GM12878 (cell line): ENCODE data around the gene PASK. TPM values are rescaled to one million over a fixed set of nuclear protein-coding genes. Genes with fewer than 3 reads are reported as not detected.

Experiments used
- ATAC-seq: fragments of 200-7000 bp; cut with Tn5 transposase; 3 replicates; pipeline ENCODE4 v1.9.1; 2020; ENCODE audit warnings: mild to moderate bottlenecking, moderate library complexity
- BruUV-seq: library from RNA; stranded (reverse); fragments of 400-500 nt; replicated peaks from 2 replicates; lab custom pipeline; 2021; lab: Mats Ljungman, UMichigan
- CTCF ChIA-PET: fragments of 300-600 bp; sonication (Branson Sonifier 250); formaldehyde crosslinking; extraction: SDS; loops from one replicate; lab custom pipeline; 2021; ENCODE audit warnings: inconsistent platforms; lab: Yijun Ruan, JAX
- POLR2A ChIA-PET: fragments of 350-600 bp; formaldehyde crosslinking; extraction: SDS; loops from one replicate; lab custom pipeline; 2021; ENCODE audit warnings: inconsistent platforms; lab: Charles Lee
- RAD21 ChIA-PET: fragments of 300-600 bp; sonication (Branson Sonifier 250); formaldehyde crosslinking; loops from one replicate; lab custom pipeline; 2023; ENCODE audit warnings: antibody characterized with exemption; ENCODE audit not compliant: unreplicated experiment; lab: Charles Lee
- SMC1A ChIA-PET: fragments of 300-600 bp; sonication (Branson Sonifier 250); formaldehyde crosslinking; loops from one replicate; lab custom pipeline; 2023; ENCODE audit not compliant: unreplicated experiment, uncharacterized antibody; lab: Charles Lee
- DNase-seq: peaks from one replicate; pipeline ENCODE4 v3.0.0-alpha.2; 2011; ENCODE audit warnings: low read depth, low spot score
- FAIRE-seq: peaks from 3 replicates; lab custom pipeline; 2011; peaks lifted over from hg19 to GRCh38; lab: Jason Lieb, UNC
- H2AFZ ChIP-seq: 2 replicates; pipeline ENCODE4 v1.6.0; 2011; ENCODE audit warnings: low read depth, low read length, control low read depth; ENCODE audit not compliant: control insufficient read depth
- H3K27ac ChIP-seq: 2 replicates; pipeline ENCODE4 v1.5.1; 2011; ENCODE audit warnings: control low read depth; ENCODE audit not compliant: control insufficient read depth, insufficient read depth
- H3K27me3 ChIP-seq, 2 experiments: replicated peaks in 1 of 2; 2 replicates each; pipeline versions ENCODE4 v1.6.0 to v1.6.1; 2011; ENCODE audit warnings: low read length in 1 of 2; ENCODE audit not compliant: control insufficient read depth in 2 of 2, insufficient read depth in 2 of 2
- H3K36me3 ChIP-seq, 2 experiments: 2 replicates each; pipeline ENCODE4 v1.5.1; 2011; ENCODE audit warnings: low read length in 1 of 2; ENCODE audit not compliant: control insufficient read depth in 2 of 2, insufficient read depth in 2 of 2
- H3K4me1 ChIP-seq: 2 replicates; pipeline ENCODE4 v1.6.1; 2011; ENCODE audit warnings: mild to moderate bottlenecking, low read length, moderate library complexity, mixed read lengths; ENCODE audit not compliant: control insufficient read depth, insufficient read depth
- H3K4me2 ChIP-seq: 2 replicates; pipeline ENCODE4 v1.6.0; 2011; ENCODE audit warnings: control low read depth; ENCODE audit not compliant: control insufficient read depth, insufficient read depth
- H3K4me3 ChIP-seq: fragments of 200-600 bp; sonication (generic); 2 replicates; pipeline ENCODE4 v1.5.1; 2016
- H3K79me2 ChIP-seq: 2 replicates; pipeline ENCODE4 v1.6.0; 2011; ENCODE audit warnings: low read length; ENCODE audit not compliant: control insufficient read depth, insufficient read depth
- H3K9ac ChIP-seq: 2 replicates; pipeline ENCODE4 v1.8.0; 2011; ENCODE audit warnings: low read length, control low read depth, mixed read lengths; ENCODE audit not compliant: control insufficient read depth, insufficient read depth
- H3K9me3 ChIP-seq: replicated peaks from 3 replicates; pipeline ENCODE4 v1.5.1; 2011; ENCODE audit warnings: mild to moderate bottlenecking, low read length; ENCODE audit not compliant: control insufficient read depth, insufficient read depth
- H4K20me1 ChIP-seq: 2 replicates; pipeline ENCODE4 v1.6.0; 2011; ENCODE audit not compliant: control insufficient read depth, insufficient read depth
- ASH2L ChIP-seq: fragments of 300-600, 200-600 bp; sonication (generic); IDR thresholded peaks from 2 replicates; pipeline ENCODE4 v1.6.1; 2017; ENCODE audit warnings: low read depth, mild to moderate bottlenecking, borderline replicate concordance
- CHD1 ChIP-seq: IDR thresholded peaks from 2 replicates; pipeline ENCODE4 v1.6.1; 2012; ENCODE audit warnings: low read depth, low read length, improper control_type of control experiment
- ETV6 ChIP-seq, 2 experiments: fragments of 450-650 bp in 1 of 2; IDR thresholded peaks in 1 of 2; conservative IDR thresholded peaks in 1 of 2; 2 replicates each; pipeline ENCODE4 v1.6.1; 2014; ENCODE audit warnings: antibody characterized with exemption in 1 of 2, borderline replicate concordance in 1 of 2, low read depth in 1 of 2, mild to moderate bottlenecking in 1 of 2, moderate library complexity in 1 of 2
- HCFC1 ChIP-seq: fragments of 150-350 bp; IDR thresholded peaks from 2 replicates; pipeline ENCODE4 v1.6.1; 2014; ENCODE audit warnings: low read length
- MYC ChIP-seq: IDR thresholded peaks from 2 replicates; pipeline ENCODE4 v1.6.1; 2011; ENCODE audit warnings: mild to moderate bottlenecking, low read length, moderate library complexity, inconsistent platforms; ENCODE audit not compliant: insufficient read depth, insufficient replicate concordance, insufficient read length, severe bottlenecking
- NR2C1 ChIP-seq: fragments of 450-650 bp; IDR thresholded peaks from 2 replicates; pipeline ENCODE4 v1.6.1; 2017; ENCODE audit warnings: antibody characterized with exemption, mild to moderate bottlenecking, moderate library complexity
- RAD21 ChIP-seq: IDR thresholded peaks from 2 replicates; pipeline ENCODE4 v1.6.1; 2011; ENCODE audit warnings: mild to moderate bottlenecking, low read depth, low read length, moderate library complexity; ENCODE audit not compliant: insufficient read depth
- RELB ChIP-seq: fragments of 450-650 bp; IDR thresholded peaks from 2 replicates; pipeline ENCODE4 v1.6.1; 2017; ENCODE audit warnings: low read depth, mild to moderate bottlenecking, moderate library complexity
- TCF12 ChIP-seq: IDR thresholded peaks from 2 replicates; pipeline ENCODE4 v1.6.1; 2011; ENCODE audit warnings: low read depth, mild to moderate bottlenecking, low read length
- WGBS: methylation state at CpG from one replicate; pipeline ENCODE4 v1.1.6; 2016; ENCODE audit warnings: low lambda C conversion rate; ENCODE audit not compliant: insufficient replicate concordance, insufficient coverage; ENCODE audit errors: missing lambda C conversion rate; 5-methylcytosine and 5-hydroxymethylcytosine counted together
- in situ Hi-C: fragments of 300-500 bp; cut with MboI; formaldehyde crosslinking; loops from 9 replicates; pipeline ENCODE4 v1.14.3; 2018; ENCODE audit warnings: mixed read lengths
- intact Hi-C: fragments of 100-400 bp; cut with micrococcal nuclease; formaldehyde crosslinking; loops from one replicate; pipeline ENCODE4 v1.14.2; 2022; ENCODE audit not compliant: unreplicated experiment
- polyA plus RNA-seq, 11 experiments: library from polyadenylated mRNA; depleted of rRNA in 4 of 11; unstranded in 6 of 11; stranded (reverse) in 5 of 11; fragments of >200 nt; fragmentation: Nextera tagmentation in 4 of 11; fragmentation: Illumina TruSeq in 1 of 11; extraction: Ambion mirVana in 4 of 11; extraction: Trizol in 1 of 11; gene quantifications; 1 replicate in 1 of 11; 2 replicates in 10 of 11; pipeline versions ENCODE4 v1.2.1 to v1.2.3, GENCODE V29; 2011 to 2016; ENCODE audit warnings: inconsistent platforms in 2 of 11, missing spikeins in 2 of 11, low read depth in 1 of 11
- total RNA-seq, 4 experiments: library from RNA; depleted of rRNA in 3 of 4; stranded (reverse); fragments of >200 nt in 3 of 4; fragmentation: Illumina TruSeq in 1 of 4; extraction: Trizol in 1 of 4; gene quantifications; 2 replicates each; pipeline versions ENCODE4 v1.2.1 to v1.2.3, GENCODE V29; 2013 to 2021
- TF ChIP-seq, protein P1 (sequence below): IDR thresholded peaks from 2 replicates; pipeline ENCODE4 v1.6.1; 2012; ENCODE audit warnings: mild to moderate bottlenecking, low read depth, low read length
- TF ChIP-seq, protein P2 (sequence below): IDR thresholded peaks from 2 replicates; pipeline ENCODE4 v1.6.1; 2011; ENCODE audit warnings: borderline replicate concordance, low read depth, mild to moderate bottlenecking, moderate library complexity, mixed read lengths, low read length; ENCODE audit not compliant: insufficient read depth; ENCODE audit errors: extremely low read length

The PASK gene
- total and polyA plus RNA-seq, 10 of the 15 experiments (the other 5 are each of a cell fraction or from before 2014, with no cell fraction given): 9.6 to 62.2 (median 28.5) TPM

DNA sequence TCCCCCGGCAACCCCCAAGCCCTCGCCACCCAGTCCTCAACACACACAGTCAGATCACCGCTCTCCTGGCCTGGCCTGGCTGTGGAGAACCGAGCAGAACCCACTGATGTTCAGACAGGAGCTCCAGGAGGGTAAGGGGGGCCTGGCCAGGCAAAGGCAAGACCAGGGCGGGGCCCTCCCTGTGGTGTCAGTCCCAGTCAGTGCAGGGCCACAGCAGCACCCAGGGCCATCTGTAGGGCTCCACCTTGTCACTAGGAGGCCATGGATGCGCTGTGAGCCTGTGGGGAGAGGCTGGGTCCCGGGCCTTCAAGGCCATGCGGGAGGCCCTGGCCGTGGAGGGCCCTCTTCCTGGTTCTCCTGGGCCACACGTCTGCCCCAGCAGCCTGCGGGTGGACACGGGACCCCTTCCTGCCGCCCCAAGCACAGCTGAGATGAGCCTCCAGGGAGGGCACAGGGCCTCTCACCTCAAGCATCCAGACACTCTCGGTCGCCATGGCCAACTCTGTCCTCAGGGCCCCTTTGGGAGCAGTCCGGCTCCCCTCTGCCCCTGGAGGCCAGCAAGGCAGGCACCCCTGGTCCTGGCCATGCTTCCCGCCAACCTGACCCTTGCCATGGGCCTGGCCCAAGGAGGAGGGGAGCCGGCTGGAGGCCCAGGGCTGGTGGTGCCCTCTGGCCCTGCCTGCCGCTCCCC is 41.2 kb upstream of the PASK start:
- 55% methylated on average over 18 of the region's 19 CpGs for whole genome bisulfite sequencing
- H2AFZ ChIP-seq: no peak overlapping the region
- RAD21 ChIA-PET: interaction anchor here (0.7 kb wide), 1 partner anchor 170 kb away, joined by 3 read pairs; no protein-coding TSS in a partner anchor
- intact Hi-C loops (no loop called here), in situ Hi-C loops (no loop called here)
- DNase-seq (no peak), FAIRE-seq (no peak), ATAC-seq (peak; percentile 63)
- no peaks in the 10 kb centered on the region for H3K79me2 ChIP-seq
- TF ChIP-seq, protein P1, sequence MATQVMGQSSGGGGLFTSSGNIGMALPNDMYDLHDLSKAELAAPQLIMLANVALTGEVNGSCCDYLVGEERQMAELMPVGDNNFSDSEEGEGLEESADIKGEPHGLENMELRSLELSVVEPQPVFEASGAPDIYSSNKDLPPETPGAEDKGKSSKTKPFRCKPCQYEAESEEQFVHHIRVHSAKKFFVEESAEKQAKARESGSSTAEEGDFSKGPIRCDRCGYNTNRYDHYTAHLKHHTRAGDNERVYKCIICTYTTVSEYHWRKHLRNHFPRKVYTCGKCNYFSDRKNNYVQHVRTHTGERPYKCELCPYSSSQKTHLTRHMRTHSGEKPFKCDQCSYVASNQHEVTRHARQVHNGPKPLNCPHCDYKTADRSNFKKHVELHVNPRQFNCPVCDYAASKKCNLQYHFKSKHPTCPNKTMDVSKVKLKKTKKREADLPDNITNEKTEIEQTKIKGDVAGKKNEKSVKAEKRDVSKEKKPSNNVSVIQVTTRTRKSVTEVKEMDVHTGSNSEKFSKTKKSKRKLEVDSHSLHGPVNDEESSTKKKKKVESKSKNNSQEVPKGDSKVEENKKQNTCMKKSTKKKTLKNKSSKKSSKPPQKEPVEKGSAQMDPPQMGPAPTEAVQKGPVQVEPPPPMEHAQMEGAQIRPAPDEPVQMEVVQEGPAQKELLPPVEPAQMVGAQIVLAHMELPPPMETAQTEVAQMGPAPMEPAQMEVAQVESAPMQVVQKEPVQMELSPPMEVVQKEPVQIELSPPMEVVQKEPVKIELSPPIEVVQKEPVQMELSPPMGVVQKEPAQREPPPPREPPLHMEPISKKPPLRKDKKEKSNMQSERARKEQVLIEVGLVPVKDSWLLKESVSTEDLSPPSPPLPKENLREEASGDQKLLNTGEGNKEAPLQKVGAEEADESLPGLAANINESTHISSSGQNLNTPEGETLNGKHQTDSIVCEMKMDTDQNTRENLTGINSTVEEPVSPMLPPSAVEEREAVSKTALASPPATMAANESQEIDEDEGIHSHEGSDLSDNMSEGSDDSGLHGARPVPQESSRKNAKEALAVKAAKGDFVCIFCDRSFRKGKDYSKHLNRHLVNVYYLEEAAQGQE: no peak
- TF ChIP-seq RAD21: no peak
- no peak for TF ChIP-seq ETV6 (conservative IDR thresholded peaks at IDR 0.05 in 1 of 2, IDR thresholded peaks at IDR 0.05 in 1 of 2; ENCODE audit: borderline replicate concordance in 1 of 2, low read depth in 1 of 2)
- no peak for TF ChIP-seq MYC
- TF ChIP-seq, protein P2, sequence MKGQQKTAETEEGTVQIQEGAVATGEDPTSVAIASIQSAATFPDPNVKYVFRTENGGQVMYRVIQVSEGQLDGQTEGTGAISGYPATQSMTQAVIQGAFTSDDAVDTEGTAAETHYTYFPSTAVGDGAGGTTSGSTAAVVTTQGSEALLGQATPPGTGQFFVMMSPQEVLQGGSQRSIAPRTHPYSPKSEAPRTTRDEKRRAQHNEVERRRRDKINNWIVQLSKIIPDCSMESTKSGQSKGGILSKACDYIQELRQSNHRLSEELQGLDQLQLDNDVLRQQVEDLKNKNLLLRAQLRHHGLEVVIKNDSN: no peak
- TF ChIP-seq CHD1: no peak
- no peak for TF ChIP-seq ASH2L
- TF ChIP-seq NR2C1: no peak
- no peak for TF ChIP-seq HCFC1
- TF ChIP-seq TCF12: no peak
- TF ChIP-seq RELB: no peak
- H3K9me3 ChIP-seq: no peaks in the 10 kb centered on the region
- H3K4me1 ChIP-seq: no peaks in the 10 kb centered on the region
- H4K20me1 ChIP-seq: no peaks in the 10 kb centered on the region
- H3K4me3 ChIP-seq: no peak overlapping the region
- CTCF ChIA-PET: no interaction called here
- H3K27ac ChIP-seq: no peak overlapping the region
- H3K36me3 ChIP-seq: no peaks in the 10 kb centered on the region
- no peak overlapping the region for H3K9ac ChIP-seq
- H3K4me2 ChIP-seq: no peak overlapping the region
- no TSS peak for BruUV-seq
- POLR2A ChIA-PET: no interaction called here
- no peaks in the 10 kb centered on the region for H3K27me3 ChIP-seq
- SMC1A ChIA-PET: no interaction called here
